HG03571 (cell line): ENCODE data around the gene TUBA3E.
"Not testable (repeated sequence)": the region's sequence is repeated elsewhere in the genome, so short reads cannot be mapped to it uniquely, and the experiment has no call there.

ENCODE experiments used
- ATAC-seq: cut with Tn5 transposase; IDR thresholded peaks from one replicate; pipeline ENCODE4 v1.9.1; 2021; ENCODE audit not compliant: unreplicated experiment

The TUBA3E gene

GRCh38 chr2:130165293-130166016, 32.8 kb downstream of the TUBA3E start:
- no peak for ATAC-seq

GRCh38 chr2:130162968-130163367, 35.3 kb downstream of the TUBA3E start:
- ATAC-seq = no peak

- ATAC-seq = not testable (repeated sequence)
These were observed 35.8 kb downstream of the TUBA3E start for GRCh38 chr2:130162486-130162885.

GRCh38 chr2:130160838-130161705, 37.2 kb downstream of the TUBA3E start:
- ATAC-seq = not testable (repeated sequence)

- ATAC-seq = no peak
These were observed 38.1 kb downstream of the TUBA3E start for GRCh38 chr2:130160131-130160530.

- ATAC-seq = not testable (repeated sequence)
These were observed 38.9 kb downstream of the TUBA3E start for GRCh38 chr2:130159376-130159775.

GRCh38 chr2:130158631-130159030, 39.6 kb downstream of the TUBA3E start:
- no peak for ATAC-seq

- peak; percentile 86 for ATAC-seq
These were observed 40.3 kb downstream of the TUBA3E start for GRCh38 chr2:130157825-130158514.

GRCh38 chr2:130157354-130157753, 40.9 kb downstream of the TUBA3E start:
- peak; percentile 30 for ATAC-seq

GRCh38 chr2:130156624-130157004, 41.6 kb downstream of the TUBA3E start:
- no peak for ATAC-seq

GRCh38 chr2:130155956-130156623, 42.1 kb downstream of the TUBA3E start:
- not testable (repeated sequence) for ATAC-seq

GRCh38 chr2:130154773-130155765, 43.2 kb downstream of the TUBA3E start:
- ATAC-seq = no peak

- ATAC-seq = not testable (repeated sequence)
These were observed 43.8 kb downstream of the TUBA3E start for GRCh38 chr2:130154423-130154770.

- ATAC-seq = not testable (repeated sequence)
These were observed 44.4 kb downstream of the TUBA3E start for GRCh38 chr2:130153721-130154422.

- no peak for ATAC-seq
These were observed 45.2 kb downstream of the TUBA3E start for GRCh38 chr2:130152816-130153595.

GRCh38 chr2:130152136-130152815, 46.0 kb downstream of the TUBA3E start:
- ATAC-seq = not testable (repeated sequence)

- ATAC-seq = not testable (repeated sequence)
These were observed 47.1 kb downstream of the TUBA3E start for GRCh38 chr2:130151145-130151512.
